Stimulated activated CD4-positive, alpha-beta T cell treated with anti-CD3 and anti-CD28 coated beads, Interleukin-4, amount 100 ng/mL, for 4 hours (primary cell): Measurements from ENCODE around the gene MYOM1.
"Not testable (repeated sequence)": the region's sequence is repeated elsewhere in the genome, so short reads cannot be mapped to it uniquely, and the experiment has no call there.

Experiments used
- DNase-seq, 2 experiments: peaks; one replicate each; pipeline ENCODE4 v3.0.0-alpha.2; 2020

The MYOM1 gene

GRCh38 chr18:3248658-3249359 lies 29.0 kb upstream of the MYOM1 start:
- no peak for DNase-seq

- no peak for DNase-seq
Measured at GRCh38 chr18:3248062-3248657, 28.4 kb upstream of the MYOM1 start.

- peak; percentile 90 to 94 for DNase-seq
Measured at GRCh38 chr18:3247240-3248061, 27.7 kb upstream of the MYOM1 start, which contains the start of gene MYL12A. Gene MYL12A, plus strand, starts transcription at chr18:3247801. Its CDS starts 5,447 bp downstream, at chr18:3253248.

GRCh38 chr18:3246635-3247239 lies 27.0 kb upstream of the MYOM1 start:
- peak in 1 of 2 experiments; percentile 12 for DNase-seq

GRCh38 chr18:3245853-3246634 lies 26.3 kb upstream of the MYOM1 start:
- DNase-seq, result peak; percentile 73 to 77

- DNase-seq, result no peak
Measured at GRCh38 chr18:3245185-3245564, 25.4 kb upstream of the MYOM1 start.

GRCh38 chr18:3238742-3239141 lies 19.0 kb upstream of the MYOM1 start:
- DNase-seq, result no peak

- no peak for DNase-seq
Measured at GRCh38 chr18:3236470-3236869, 16.7 kb upstream of the MYOM1 start.

GRCh38 chr18:3235846-3236245 lies 16.1 kb upstream of the MYOM1 start:
- no peak for DNase-seq

- no peak for DNase-seq
Measured at GRCh38 chr18:3234457-3234856, 14.7 kb upstream of the MYOM1 start.

GRCh38 chr18:3233433-3234168 lies 13.8 kb upstream of the MYOM1 start:
- DNase-seq, result no peak

GRCh38 chr18:3233004-3233403 lies 13.2 kb upstream of the MYOM1 start:
- DNase-seq, result no peak

- no peak for DNase-seq
Measured at GRCh38 chr18:3230401-3231334, 10.9 kb upstream of the MYOM1 start.

GRCh38 chr18:3226048-3226447 lies 6.3 kb upstream of the MYOM1 start:
- no peak for DNase-seq

GRCh38 chr18:3225588-3225987 lies 5.8 kb upstream of the MYOM1 start:
- no peak for DNase-seq

- no peak for DNase-seq
Measured at GRCh38 chr18:3224223-3224622, 4.5 kb upstream of the MYOM1 start.

GRCh38 chr18:3223356-3223755 lies 3.6 kb upstream of the MYOM1 start:
- no peak for DNase-seq

- no peak for DNase-seq
Measured at GRCh38 chr18:3221496-3221895, 1.7 kb upstream of the MYOM1 start.

- not testable (repeated sequence) for DNase-seq
Measured at GRCh38 chr18:3220868-3221267, 1.1 kb upstream of the MYOM1 start.

- no peak for DNase-seq
Measured at GRCh38 chr18:3219241-3219630, 532 bp downstream of the MYOM1 start.

- DNase-seq, result no peak
Measured at GRCh38 chr18:3218819-3219218, 949 bp downstream of the MYOM1 start.
